Esophagus squamous epithelium (tissue), 5 donors: Measurements from ENCODE around the gene PAEP. TPM values are rescaled to one million over a fixed set of nuclear protein-coding genes. Genes with fewer than 3 reads are reported as not detected.

ENCODE experiments used
- DNase-seq: peaks from one replicate; lab custom pipeline; 2025; lab: John Stamatoyannopoulos, UW
- H3K27ac ChIP-seq, 4 donors: fragments of 200-600 bp; sonication (generic); one replicate each; pipeline ENCODE4 v1.5.1; 2016 to 2019; ENCODE audit warnings: mild to moderate bottlenecking in 1 of 4
- H3K27me3 ChIP-seq, 4 donors: fragments of 200-600 bp; sonication (generic); 1 replicate in 3 of 4; 2 replicates in 1 of 4; pipeline versions ENCODE4 v1.5.1 to v1.6.0; 2017 to 2021; ENCODE audit warnings: antibody characterized with exemption in 1 of 4
- H3K36me3 ChIP-seq, 3 donors: fragments of 200-600 bp; sonication (generic); one replicate each; pipeline ENCODE4 v1.5.1; 2016 to 2019
- H3K4me1 ChIP-seq, 3 donors: fragments of 200-600 bp; sonication (generic); one replicate each; pipeline ENCODE4 v1.5.1; 2017 to 2019
- H3K4me3 ChIP-seq, 4 donors: fragments of 200-600 bp; sonication (generic); 1 replicate in 3 of 4; 2 replicates in 1 of 4; pipeline ENCODE4 v1.5.1; 2016 to 2019; ENCODE audit warnings: mild to moderate bottlenecking in 2 of 4, moderate library complexity in 1 of 4
- H3K9me3 ChIP-seq, 3 donors: fragments of 200-600 bp; sonication (generic); one replicate each; pipeline ENCODE4 v1.5.1; 2016 to 2019
- POLR2A ChIP-seq, 4 donors: fragments of 450-650 bp; IDR thresholded peaks; one replicate each; pipeline ENCODE4 v1.6.1; 2017; ENCODE audit warnings: antibody characterized with exemption in 4 of 4, mild to moderate bottlenecking in 4 of 4, moderate library complexity in 3 of 4
- WGBS, 2 donors: methylation state at CpG; one replicate each; pipeline ENCODE4 v1.1.5; 2018; 5-methylcytosine and 5-hydroxymethylcytosine counted together
- intact Hi-C: fragments of 100-400 bp; cut with DNase I; formaldehyde crosslinking; loops from one replicate; pipeline ENCODE4 v1.15.0; 2022
- total RNA-seq, 4 donors: library from RNA; depleted of rRNA; stranded (reverse); fragments of >200 nt; gene quantifications; one replicate each; pipeline ENCODE4 v1.1.0, GENCODE V29; 2016
- TF ChIP-seq, protein P1 (sequence below), 6 experiments: fragments of 450-650 bp in 4 of 6; fragments of 200-600 bp in 2 of 6; sonication (generic) in 2 of 6; IDR thresholded peaks; one replicate each; pipeline ENCODE4 v1.5.1; 2016 to 2019; ENCODE audit warnings: antibody characterized with exemption in 6 of 6, mild to moderate bottlenecking in 4 of 6, moderate library complexity in 4 of 6
- donor health status: DM: yes; HTN: yes; CAD: no.

Gene PAEP
- total RNA-seq, 4 donors from 2014 or later = not detected

- no peak for DNase-seq
- H3K27me3 ChIP-seq = peaks cover 0 to 79% (median 0%) of the 10 kb centered on the region in 4 donors
- TF ChIP-seq, protein P1, sequence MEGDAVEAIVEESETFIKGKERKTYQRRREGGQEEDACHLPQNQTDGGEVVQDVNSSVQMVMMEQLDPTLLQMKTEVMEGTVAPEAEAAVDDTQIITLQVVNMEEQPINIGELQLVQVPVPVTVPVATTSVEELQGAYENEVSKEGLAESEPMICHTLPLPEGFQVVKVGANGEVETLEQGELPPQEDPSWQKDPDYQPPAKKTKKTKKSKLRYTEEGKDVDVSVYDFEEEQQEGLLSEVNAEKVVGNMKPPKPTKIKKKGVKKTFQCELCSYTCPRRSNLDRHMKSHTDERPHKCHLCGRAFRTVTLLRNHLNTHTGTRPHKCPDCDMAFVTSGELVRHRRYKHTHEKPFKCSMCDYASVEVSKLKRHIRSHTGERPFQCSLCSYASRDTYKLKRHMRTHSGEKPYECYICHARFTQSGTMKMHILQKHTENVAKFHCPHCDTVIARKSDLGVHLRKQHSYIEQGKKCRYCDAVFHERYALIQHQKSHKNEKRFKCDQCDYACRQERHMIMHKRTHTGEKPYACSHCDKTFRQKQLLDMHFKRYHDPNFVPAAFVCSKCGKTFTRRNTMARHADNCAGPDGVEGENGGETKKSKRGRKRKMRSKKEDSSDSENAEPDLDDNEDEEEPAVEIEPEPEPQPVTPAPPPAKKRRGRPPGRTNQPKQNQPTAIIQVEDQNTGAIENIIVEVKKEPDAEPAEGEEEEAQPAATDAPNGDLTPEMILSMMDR (IDR thresholded peaks at IDR 0.05) = no peak
- H3K4me3 ChIP-seq = no peak overlapping the region
- 62 to 66% methylated on average over 7 to 16 of the region's 24 CpGs for WGBS, 2 donors
- intact Hi-C loops = no loop called here
- no peaks in the 10 kb centered on the region for H3K4me1 ChIP-seq
- no peak overlapping the region for H3K27ac ChIP-seq
- no peaks in the 10 kb centered on the region for H3K36me3 ChIP-seq
- H3K9me3 ChIP-seq = no peaks in the 10 kb centered on the region
Observed at GRCh38 chr9:135612981-135613910, 51.7 kb downstream of the PAEP start.

- TF ChIP-seq, protein P1 (IDR thresholded peaks at IDR 0.05) = no peak
- TF ChIP-seq POLR2A (IDR thresholded peaks at IDR 0.05) = no peak
- no peak overlapping the region for H3K4me3 ChIP-seq
- no peaks in the 10 kb centered on the region for H3K4me1 ChIP-seq
- no peak overlapping the region for H3K27ac ChIP-seq
- H3K27me3 ChIP-seq = peaks cover 0 to 85% (median 0%) of the 10 kb centered on the region in 4 donors
- no peaks in the 10 kb centered on the region for H3K36me3 ChIP-seq
- no peak for DNase-seq
- WGBS, 2 donors = 23 to 40% methylated on average over 4 to 5 of the region's 34 CpGs
- intact Hi-C loops = no loop called here
- H3K9me3 ChIP-seq = no peaks in the 10 kb centered on the region
Observed at GRCh38 chr9:135613946-135614805, 52.6 kb downstream of the PAEP start.

DNA sequence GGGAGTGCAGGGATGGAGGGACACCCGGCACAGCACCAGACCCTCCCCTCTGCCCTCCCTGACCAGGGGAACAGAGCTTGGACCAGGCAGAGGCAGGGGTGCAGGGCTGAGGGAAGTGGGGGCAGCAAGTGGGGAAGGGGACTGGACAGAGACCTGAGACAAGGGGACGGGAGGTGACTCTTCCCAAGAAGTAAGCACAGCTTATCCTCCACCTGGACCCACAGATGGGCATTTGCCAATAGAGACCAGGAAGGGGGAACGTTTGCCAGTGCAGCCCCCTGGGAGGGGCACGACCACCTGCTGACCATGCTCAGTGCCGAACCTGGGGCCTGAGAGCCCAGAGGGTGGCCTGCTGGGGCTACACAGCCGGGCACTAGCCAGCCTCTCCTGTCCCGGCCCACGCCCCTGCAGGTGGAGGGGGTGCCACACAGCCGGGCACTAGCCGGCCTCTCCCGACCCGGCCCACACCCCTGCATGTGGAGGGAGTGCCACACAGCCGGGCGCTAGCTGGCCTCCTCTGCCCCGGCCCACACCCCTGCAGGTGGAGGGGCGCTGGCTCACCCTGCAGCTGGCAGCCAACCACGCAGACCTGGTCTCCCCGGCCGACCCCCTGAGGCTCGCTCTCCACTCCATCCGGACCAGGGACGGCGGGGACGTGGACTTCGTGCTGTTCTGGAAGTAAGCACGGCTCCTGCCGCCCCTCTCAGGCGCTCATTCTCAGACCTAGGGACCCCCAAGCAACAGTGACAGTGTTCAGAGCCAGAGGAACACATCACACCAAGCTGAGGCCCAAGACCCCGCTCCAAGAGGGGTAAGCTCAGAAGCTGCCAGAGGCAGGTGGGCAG lies 53.5 kb downstream of the PAEP start:
- Histone ChIP-seq H3K9me3 (no peaks in the 10 kb centered on the region), H3K27me3 (peaks cover 0 to 90% (median 0%) of the 10 kb centered on the region in 4 donors), H3K27ac (no peak overlapping the region), H3K4me3 (no peak overlapping the region), H3K4me1 (no peaks in the 10 kb centered on the region), H3K36me3 (no peaks in the 10 kb centered on the region)
- intact Hi-C loops = no loop called here
- DNase-seq = no peak
- 80 to 100% methylated on average over 1 to 3 of the region's 29 CpGs for WGBS, 2 donors
- TF ChIP-seq, protein P1 (IDR thresholded peaks at IDR 0.05) = no peak
- no peak for TF ChIP-seq POLR2A (IDR thresholded peaks at IDR 0.05)

DNA sequence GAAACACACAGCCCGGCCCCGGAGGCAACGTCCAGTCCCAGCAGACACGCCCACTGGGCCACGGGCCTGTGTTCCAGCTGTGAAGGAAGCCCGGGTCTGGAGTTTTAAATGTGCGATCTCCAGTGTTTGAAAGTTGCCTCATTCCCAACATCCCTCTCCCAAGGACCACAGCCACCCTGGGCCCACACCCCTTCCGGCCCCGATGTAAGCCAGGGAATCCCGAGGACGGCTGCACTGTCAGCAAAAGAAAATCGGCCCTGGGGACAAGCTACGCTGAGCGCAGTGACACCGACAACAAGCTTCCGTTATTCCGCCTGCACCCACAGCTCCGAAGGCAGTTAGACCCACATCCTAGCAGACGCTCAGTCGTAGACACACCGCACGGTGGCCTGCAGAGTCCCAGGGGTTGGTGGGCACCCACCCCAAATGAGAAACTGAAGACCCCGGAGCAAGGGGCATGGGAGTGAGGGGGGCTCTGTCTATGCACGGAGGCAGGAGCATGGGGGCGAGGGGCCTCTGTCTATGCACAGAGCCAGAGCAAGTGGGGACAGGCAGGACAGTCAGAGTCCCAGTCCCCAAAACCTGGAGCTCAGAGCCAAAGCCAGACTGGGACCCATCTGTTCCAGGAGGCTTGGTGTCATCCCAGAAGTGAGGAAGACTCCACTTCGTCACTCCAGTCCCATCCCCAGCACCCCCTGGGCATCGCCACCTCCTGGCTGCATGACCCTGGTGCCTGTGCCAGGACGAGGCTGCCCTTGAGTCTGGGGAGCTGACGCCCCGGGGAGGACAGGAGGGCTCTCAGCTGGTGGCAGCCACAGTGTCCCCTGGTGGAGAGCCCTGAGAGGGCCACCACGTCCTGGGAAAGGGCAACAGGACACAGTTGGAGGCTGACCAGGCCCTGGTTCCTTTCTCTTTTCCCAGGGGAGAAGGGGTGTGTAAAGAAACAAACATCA lies 54.4 kb downstream of the PAEP start:
- DNase-seq = no peak
- H3K4me3 ChIP-seq = no peak overlapping the region
- intact Hi-C loops = no loop called here
- H3K9me3 ChIP-seq = no peaks in the 10 kb centered on the region
- H3K27ac ChIP-seq = no peak overlapping the region
- TF ChIP-seq, protein P1 (IDR thresholded peaks at IDR 0.05) = no peak
- TF ChIP-seq POLR2A (IDR thresholded peaks at IDR 0.05) = no peak
- H3K27me3 ChIP-seq = peaks cover 0 to 86% (median 0%) of the 10 kb centered on the region in 4 donors
- WGBS, 2 donors = 51 to 89% methylated on average over 2 to 3 of the region's 31 CpGs
- no peaks in the 10 kb centered on the region for H3K4me1 ChIP-seq
- no peaks in the 10 kb centered on the region for H3K36me3 ChIP-seq
